MG63 (cell line): ENCODE results near the gene MX1. TPM values are rescaled to one million over a fixed set of nuclear protein-coding genes. Genes with fewer than 3 reads are reported as not detected.

ENCODE experiments used
- DNase-seq: peaks from one replicate; pipeline ENCODE4 v3.0.0-alpha.2; 2020
- H3K27me3 ChIP-seq: fragments of 250-450 bp; sonication (Bioruptor Pico); 2 replicates; pipeline ENCODE4 v1.5.1; 2020; ENCODE audit warnings: mild to moderate bottlenecking, moderate library complexity
- H3K36me3 ChIP-seq: fragments of 250-450 bp; sonication (Bioruptor Pico); 2 replicates; pipeline ENCODE4 v1.5.1; 2020; ENCODE audit warnings: mild to moderate bottlenecking, moderate library complexity
- H3K4me3 ChIP-seq: fragments of 250-450 bp; sonication (Bioruptor Pico); 2 replicates; pipeline ENCODE4 v1.5.1; 2020; ENCODE audit warnings: mild to moderate bottlenecking, moderate library complexity
- H3K9me3 ChIP-seq: fragments of 250-450 bp; sonication (Bioruptor Pico); 2 replicates; pipeline ENCODE4 v1.5.1; 2020; ENCODE audit warnings: mild to moderate bottlenecking, moderate library complexity
- total RNA-seq: library from RNA; depleted of rRNA; stranded (reverse); fragments of >200 nt; shearing (Covaris generic); gene quantifications from 2 replicates; pipeline ENCODE4 v1.2.3, GENCODE V29; 2014; ENCODE audit warnings: low replicate concordance; rRNA removed

MX1 gene
- 18.0 and 18.3 TPM in 2 replicates for total RNA-seq

DNA sequence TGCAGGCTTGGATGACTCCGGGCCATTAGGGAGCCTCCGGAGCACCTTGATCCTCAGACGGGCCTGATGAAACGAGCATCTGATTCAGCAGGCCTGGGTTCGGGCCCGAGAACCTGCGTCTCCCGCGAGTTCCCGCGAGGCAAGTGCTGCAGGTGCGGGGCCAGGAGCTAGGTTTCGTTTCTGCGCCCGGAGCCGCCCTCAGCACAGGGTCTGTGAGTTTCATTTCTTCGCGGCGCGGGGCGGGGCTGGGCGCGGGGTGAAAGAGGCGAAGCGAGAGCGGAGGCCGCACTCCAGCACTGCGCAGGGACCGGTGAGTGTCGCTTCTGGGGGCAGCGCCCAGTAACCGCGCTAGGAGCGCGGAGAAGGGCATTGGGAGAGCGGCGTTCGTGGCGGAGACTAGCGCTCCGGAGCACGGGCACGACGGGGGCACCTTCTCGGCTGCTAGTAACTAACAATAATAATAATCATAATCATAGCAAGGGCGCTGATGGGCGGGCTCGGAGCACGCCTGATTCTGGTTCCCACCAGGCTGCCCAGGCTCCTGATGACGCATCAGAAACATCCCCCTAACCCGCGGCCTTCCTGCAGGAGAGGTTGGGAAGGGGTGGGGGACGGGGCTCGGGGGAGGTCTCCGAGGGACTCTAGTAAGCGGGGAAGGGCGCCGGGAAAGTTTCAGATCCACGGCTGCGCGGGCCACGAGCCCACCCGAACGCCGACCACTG lies at the start of gene MX1:
MX1 (plus strand) TSS at position 286 of the 722 bp plus-strand sequence. CDS start 5,832 bp downstream, outside the sequence.
- DNase-seq: peak; percentile 79
- H3K36me3 ChIP-seq: no peaks in the 10 kb centered on the region
- H3K9me3 ChIP-seq: no peaks in the 10 kb centered on the region
- H3K27me3 ChIP-seq: no peaks in the 10 kb centered on the region
- peak within 1 kb of the TSS; percentile 67 for H3K4me3 ChIP-seq

DNA sequence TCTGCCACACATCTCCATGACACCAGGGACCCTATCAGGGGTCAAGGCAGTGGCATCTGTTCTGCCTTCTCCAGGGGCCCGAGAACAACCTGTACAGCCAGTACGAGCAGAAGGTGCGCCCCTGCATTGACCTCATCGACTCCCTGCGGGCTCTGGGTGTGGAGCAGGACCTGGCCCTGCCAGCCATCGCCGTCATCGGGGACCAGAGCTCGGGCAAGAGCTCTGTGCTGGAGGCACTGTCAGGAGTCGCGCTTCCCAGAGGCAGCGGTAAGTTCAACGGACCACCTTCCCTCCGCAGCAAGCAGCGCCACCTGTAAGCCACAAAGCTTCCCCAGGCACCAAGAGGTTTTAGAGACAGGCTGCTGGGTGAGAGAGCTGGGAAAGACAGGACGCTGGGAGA lies 48.3 kb upstream of the MX1 start:
- no peak for DNase-seq

GRCh38 chr21:41378849-41379248 lies 47.2 kb upstream of the MX1 start:
- Histone ChIP-seq H3K4me3 (no peak overlapping the region), H3K9me3 (no peaks in the 10 kb centered on the region), H3K27me3 (no peaks in the 10 kb centered on the region), H3K36me3 (no peaks in the 10 kb centered on the region)
- DNase-seq: no peak

More for the DNA sequence above, 48.3 kb upstream of the MX1 start:
- H3K27me3 ChIP-seq: no peaks in the 10 kb centered on the region
- H3K4me3 ChIP-seq: no peak overlapping the region
- H3K36me3 ChIP-seq: no peaks in the 10 kb centered on the region
- H3K9me3 ChIP-seq: no peaks in the 10 kb centered on the region

DNA sequence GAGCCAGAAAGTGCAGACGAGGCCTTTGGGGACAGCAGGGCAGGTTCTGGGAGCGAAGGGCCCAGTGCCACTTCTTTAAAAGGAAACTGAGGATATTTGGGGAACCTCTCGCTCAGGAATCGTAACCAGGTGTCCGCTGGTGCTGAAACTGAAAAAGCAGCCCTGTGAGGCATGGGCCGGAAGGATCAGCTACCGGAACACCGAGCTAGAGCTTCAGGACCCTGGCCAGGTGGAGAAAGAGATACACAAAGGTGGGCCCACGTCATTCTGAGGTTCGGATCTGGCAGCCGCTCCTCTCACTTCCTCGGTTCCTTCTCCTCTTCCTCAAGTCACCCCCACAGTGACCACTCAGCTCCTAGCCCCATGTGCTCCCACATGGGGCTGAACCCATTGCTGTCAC lies 46.1 kb upstream of the MX1 start:
- H3K9me3 ChIP-seq: no peaks in the 10 kb centered on the region
- no peaks in the 10 kb centered on the region for H3K36me3 ChIP-seq
- no peaks in the 10 kb centered on the region for H3K27me3 ChIP-seq
- no peak for DNase-seq
- H3K4me3 ChIP-seq: no peak overlapping the region

DNA sequence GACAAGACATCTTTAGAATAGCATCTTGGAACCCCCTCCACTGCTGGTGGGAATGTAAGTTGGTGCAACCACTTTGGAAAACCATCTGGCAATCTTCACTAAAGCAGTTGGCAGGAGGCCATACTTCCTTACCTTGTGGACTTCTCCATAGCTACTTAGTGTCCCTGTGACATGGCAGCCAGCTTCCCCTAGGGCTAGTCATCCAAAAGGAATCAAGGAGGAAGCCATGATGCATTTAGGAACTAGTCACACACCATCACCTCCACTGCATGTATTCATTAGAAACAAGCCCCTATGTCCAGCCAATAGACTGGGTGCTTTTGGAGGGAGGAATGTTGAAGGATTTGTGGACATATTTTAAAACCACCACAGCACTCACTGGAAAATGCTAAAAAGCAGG lies 44.3 kb upstream of the MX1 start:
- H3K4me3 ChIP-seq: no peak overlapping the region
- H3K36me3 ChIP-seq: no peaks in the 10 kb centered on the region
- H3K27me3 ChIP-seq: no peaks in the 10 kb centered on the region
- H3K9me3 ChIP-seq: no peaks in the 10 kb centered on the region
- no peak for DNase-seq

- no peak for DNase-seq
- Histone ChIP-seq H3K27me3 (no peaks in the 10 kb centered on the region), H3K9me3 (no peaks in the 10 kb centered on the region), H3K36me3 (no peaks in the 10 kb centered on the region), H3K4me3 (no peak overlapping the region)
These were observed 38.8 kb upstream of the MX1 start for GRCh38 chr21:41387042-41387819.

- DNase-seq: no peak
- no peaks in the 10 kb centered on the region for H3K9me3 ChIP-seq
- no peak overlapping the region for H3K4me3 ChIP-seq
- no peaks in the 10 kb centered on the region for H3K27me3 ChIP-seq
- H3K36me3 ChIP-seq: no peaks in the 10 kb centered on the region
These were observed 38.2 kb upstream of the MX1 start for GRCh38 chr21:41387824-41388223.

- no peaks in the 10 kb centered on the region for H3K27me3 ChIP-seq
- no peaks in the 10 kb centered on the region for H3K9me3 ChIP-seq
- H3K36me3 ChIP-seq: no peaks in the 10 kb centered on the region
- no peak for DNase-seq
- no peak overlapping the region for H3K4me3 ChIP-seq
These were observed 37.8 kb upstream of the MX1 start for GRCh38 chr21:41388259-41388658.

DNA sequence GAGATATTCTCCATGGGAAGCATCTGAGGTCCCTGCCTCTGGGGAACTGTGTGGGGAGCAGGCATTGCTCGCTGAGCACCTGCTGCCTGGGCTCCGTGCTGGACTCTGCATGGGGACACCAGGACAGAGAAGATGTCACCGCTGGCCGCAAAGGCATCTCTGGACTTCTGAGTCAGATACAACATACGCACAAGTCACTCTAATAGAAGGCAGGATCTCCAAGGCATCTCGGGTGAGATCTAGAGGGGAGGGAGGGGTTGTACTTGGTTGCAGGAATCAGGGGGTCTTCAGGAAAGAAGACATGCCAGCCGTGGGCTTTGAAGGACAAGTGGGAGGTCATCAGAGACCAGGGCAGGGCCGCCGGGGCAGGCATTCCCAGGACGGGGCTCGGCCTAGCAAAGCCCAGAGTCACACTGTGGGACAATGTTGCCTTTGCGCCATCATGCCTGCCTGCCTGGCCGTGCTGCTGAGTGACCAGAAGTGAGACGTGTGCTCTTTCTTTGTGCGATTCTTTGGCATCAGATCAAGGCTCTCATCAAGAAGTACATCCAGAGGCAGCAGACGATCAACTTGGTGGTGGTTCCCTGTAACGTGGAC lies 35.9 kb upstream of the MX1 start:
- no peaks in the 10 kb centered on the region for H3K36me3 ChIP-seq
- H3K9me3 ChIP-seq: no peaks in the 10 kb centered on the region
- H3K27me3 ChIP-seq: no peaks in the 10 kb centered on the region
- no peak overlapping the region for H3K4me3 ChIP-seq
- no peak for DNase-seq

GRCh38 chr21:41393876-41394465 lies 32.1 kb upstream of the MX1 start:
- no peak for DNase-seq
- Histone ChIP-seq H3K36me3 (no peaks in the 10 kb centered on the region), H3K27me3 (no peaks in the 10 kb centered on the region), H3K9me3 (no peaks in the 10 kb centered on the region), H3K4me3 (no peak overlapping the region)

DNA sequence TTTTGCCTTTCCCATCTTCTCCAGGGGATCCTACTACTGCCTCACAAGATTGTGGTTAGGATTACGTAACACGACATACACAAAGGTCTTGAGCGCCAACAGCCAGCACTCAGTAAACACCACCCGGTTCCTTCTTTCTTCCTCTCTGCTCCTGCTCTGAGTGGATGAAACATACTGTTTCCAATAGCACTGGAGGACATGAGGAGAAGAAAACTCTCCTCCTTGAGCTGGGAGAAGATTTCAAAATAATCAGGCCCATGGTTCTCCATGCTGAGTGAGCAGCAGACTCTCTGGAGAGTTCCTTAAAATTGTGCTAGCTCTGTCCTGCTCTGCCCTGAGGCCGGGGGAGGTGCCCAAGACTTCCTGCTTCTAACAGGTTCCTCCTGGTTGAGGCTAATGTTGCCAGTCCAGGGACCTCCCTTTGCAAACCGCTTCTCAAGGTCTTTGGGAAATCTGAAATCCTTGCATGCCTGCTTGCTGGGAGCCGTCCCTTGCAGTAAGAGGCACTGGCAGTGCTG lies 29.4 kb upstream of the MX1 start:
- Histone ChIP-seq H3K27me3 (no peaks in the 10 kb centered on the region), H3K4me3 (no peak overlapping the region), H3K36me3 (no peaks in the 10 kb centered on the region), H3K9me3 (no peaks in the 10 kb centered on the region)
- no peak for DNase-seq

- Histone ChIP-seq H3K27me3 (no peaks in the 10 kb centered on the region), H3K36me3 (no peaks in the 10 kb centered on the region)
These were observed 28.6 kb upstream of the MX1 start for GRCh38 chr21:41397471-41397891.

DNA sequence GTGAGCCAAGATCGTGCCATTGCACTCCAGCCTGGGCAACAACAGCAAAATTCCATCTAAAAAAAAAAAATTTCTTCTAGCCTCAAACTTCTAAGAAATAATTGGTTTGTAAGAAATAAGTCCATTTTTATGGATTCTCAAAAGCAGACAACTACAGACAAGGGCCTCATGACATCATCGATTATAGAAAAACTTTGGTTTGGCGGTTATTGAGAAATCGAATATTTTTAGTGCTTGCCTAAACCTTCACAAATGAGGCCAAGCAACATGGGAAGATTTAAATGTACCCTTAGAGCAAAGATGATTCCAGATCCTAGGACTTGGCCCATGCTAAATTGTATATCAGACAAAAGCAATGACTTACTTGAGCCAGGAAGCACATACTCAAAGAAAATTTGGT lies 27.8 kb upstream of the MX1 start:
- no peak for DNase-seq
- Histone ChIP-seq H3K27me3 (no peaks in the 10 kb centered on the region), H3K36me3 (no peaks in the 10 kb centered on the region), H3K9me3 (no peaks in the 10 kb centered on the region), H3K4me3 (no peak overlapping the region)

More at GRCh38 chr21:41397471-41397891, 28.6 kb upstream of the MX1 start:
- DNase-seq: no peak
- Histone ChIP-seq H3K9me3 (no peaks in the 10 kb centered on the region), H3K4me3 (no peak overlapping the region)

GRCh38 chr21:41398831-41399230 lies 27.2 kb upstream of the MX1 start:
- H3K36me3 ChIP-seq: no peaks in the 10 kb centered on the region
- no peaks in the 10 kb centered on the region for H3K9me3 ChIP-seq
- H3K27me3 ChIP-seq: no peaks in the 10 kb centered on the region
- H3K4me3 ChIP-seq: no peak overlapping the region
- no peak for DNase-seq

DNA sequence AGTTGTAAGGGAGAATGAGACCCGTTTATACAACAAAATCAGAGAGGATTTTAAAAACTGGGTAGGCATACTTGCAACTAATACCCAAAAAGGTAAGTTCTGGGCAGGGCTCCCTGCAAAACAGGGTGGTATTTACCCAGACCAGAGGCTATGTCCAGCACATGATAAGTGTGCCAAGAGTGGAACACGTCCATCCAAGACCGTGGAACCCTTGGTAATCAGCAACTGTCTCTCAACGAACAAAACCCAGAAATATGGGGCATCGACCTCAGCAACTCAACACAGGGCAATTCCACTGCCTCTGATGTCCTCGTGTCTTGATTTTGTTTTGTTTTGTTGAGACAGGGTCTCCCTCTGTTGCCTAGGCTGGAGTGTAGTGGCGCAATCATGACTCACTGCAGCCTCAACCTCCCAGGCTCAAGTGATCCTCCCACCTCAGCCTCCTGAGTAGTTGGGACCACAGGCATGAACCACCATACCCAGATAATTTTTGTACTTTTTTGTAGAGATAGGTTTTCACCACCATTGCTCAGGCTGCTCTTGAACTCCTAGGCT lies 26.7 kb upstream of the MX1 start:
- no peaks in the 10 kb centered on the region for H3K9me3 ChIP-seq
- H3K4me3 ChIP-seq: no peak overlapping the region
- DNase-seq: no peak
- no peaks in the 10 kb centered on the region for H3K36me3 ChIP-seq
- no peaks in the 10 kb centered on the region for H3K27me3 ChIP-seq

DNA sequence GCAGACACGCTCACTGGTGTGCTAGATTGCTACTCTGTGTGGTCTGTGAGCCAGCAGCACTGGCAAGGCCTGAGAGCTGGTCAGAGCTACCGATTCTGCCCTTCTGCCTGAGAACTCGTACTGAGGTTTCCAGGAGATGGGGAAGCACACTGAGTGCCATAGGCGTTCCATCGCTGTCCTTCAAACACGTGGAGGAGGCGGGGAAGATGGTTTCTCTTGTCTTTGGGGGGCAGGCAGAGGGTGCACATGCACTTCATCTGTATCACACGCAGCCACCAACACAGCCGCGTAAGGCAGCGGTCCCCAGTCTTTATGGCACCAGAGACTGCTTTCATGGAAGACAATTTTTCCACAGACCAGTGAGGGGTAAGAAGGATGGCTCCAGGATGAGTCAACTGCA lies 23.8 kb upstream of the MX1 start:
- Histone ChIP-seq H3K4me3 (no peak overlapping the region), H3K9me3 (no peaks in the 10 kb centered on the region), H3K27me3 (no peaks in the 10 kb centered on the region), H3K36me3 (no peaks in the 10 kb centered on the region)
- DNase-seq: no peak

- no peaks in the 10 kb centered on the region for H3K9me3 ChIP-seq
- H3K36me3 ChIP-seq: no peaks in the 10 kb centered on the region
- no peak overlapping the region for H3K4me3 ChIP-seq
- H3K27me3 ChIP-seq: no peaks in the 10 kb centered on the region
- no peak for DNase-seq
These were observed 23.2 kb upstream of the MX1 start for GRCh38 chr21:41402796-41403195.
